A549 (cell line): ENCODE results near the gene ZC3H10. TPM values are rescaled to one million over a fixed set of nuclear protein-coding genes. Genes with fewer than 3 reads are reported as not detected.

Source experiments
- ATAC-seq, 2 experiments: fragments of 200-7000 bp in 1 of 2; fragments of >200 bp in 1 of 2; cut with Nextera tagmentation in 1 of 2; cut with Tn5 transposase in 1 of 2; 3 replicates each; pipeline versions ENCODE4 v1.8.0 to v1.9.1; 2018 to 2020; ENCODE audit warnings: mild to moderate bottlenecking in 1 of 2, moderate library complexity in 1 of 2
- CTCF ChIA-PET: fragments of 300-600 bp; sonication (Branson Sonifier 250); formaldehyde crosslinking; extraction: SDS; loops from one replicate; lab custom pipeline; 2021; ENCODE audit warnings: antibody characterized with exemption, inconsistent platforms; lab: Yijun Ruan, JAX
- POLR2A ChIA-PET: fragments of 350-600 bp; formaldehyde crosslinking; extraction: SDS; loops from one replicate; lab custom pipeline; 2021; ENCODE audit warnings: antibody characterized with exemption, inconsistent platforms; lab: Yijun Ruan, JAX
- DNase-seq, 2 experiments: peaks; one replicate each; pipeline versions ENCODE4 v3.0.0 to v3.0.0-alpha.2; 2011 to 2016; ENCODE audit warnings: low read depth in 1 of 2, low spot score in 1 of 2
- FAIRE-seq: peaks from 2 replicates; lab custom pipeline; 2011; peaks lifted over from hg19 to GRCh38; lab: Jason Lieb, UNC
- H3K27ac ChIP-seq, 2 experiments: fragments of >200 bp; sonication (Bioruptor Twin); formaldehyde crosslinking; 3 replicates each; pipeline ENCODE4 v1.5.1; 2016 to 2017
- H3K4me1 ChIP-seq: fragments of >200 bp; sonication (Bioruptor Twin); formaldehyde crosslinking; 3 replicates; pipeline ENCODE4 v1.6.1; 2016
- H3K4me2 ChIP-seq: fragments of >200 bp; sonication (Bioruptor Twin); formaldehyde crosslinking; 3 replicates; pipeline ENCODE4 v1.6.1; 2016
- H3K4me3 ChIP-seq: fragments of >200 bp; sonication (Bioruptor Twin); formaldehyde crosslinking; 3 replicates; pipeline ENCODE4 v1.5.1; 2016
- H3K9me3 ChIP-seq: fragments of >200 bp; sonication (Bioruptor Twin); formaldehyde crosslinking; 3 replicates; pipeline ENCODE4 v1.6.1; 2016
- ESRRA ChIP-seq: fragments of 150-350 bp; IDR thresholded peaks from 2 replicates; pipeline ENCODE4 v1.6.1; 2014; ENCODE audit warnings: mild to moderate bottlenecking, low read length, borderline replicate concordance
- FOSL2 ChIP-seq, 2 experiments: fragments of 450-650 bp in 1 of 2; fragments of >200 bp in 1 of 2; sonication (Bioruptor Twin) in 1 of 2; formaldehyde crosslinking; IDR thresholded peaks; 2 replicates each; pipeline versions ENCODE4 v1.5.0 to v1.6.1; 2016 to 2020; ENCODE audit warnings: mild to moderate bottlenecking in 1 of 2, moderate library complexity in 1 of 2
- GATA3 ChIP-seq: IDR thresholded peaks from 2 replicates; pipeline ENCODE4 v1.6.1; 2012; ENCODE audit warnings: borderline replicate concordance
- HOXB5 ChIP-seq: fragments of 250-450 bp; sonication (Bioruptor Pico); IDR thresholded peaks from 2 replicates; pipeline ENCODE4 v1.5.0; 2020; ENCODE audit warnings: mild to moderate bottlenecking, moderate library complexity
- KDM1A ChIP-seq: fragments of 200-600 bp; sonication (generic); IDR thresholded peaks from 2 replicates; pipeline ENCODE4 v1.6.1; 2016; ENCODE audit warnings: low read depth, mild to moderate bottlenecking
- MAX ChIP-seq: IDR thresholded peaks from 2 replicates; pipeline ENCODE4 v1.6.1; 2012
- MAZ ChIP-seq: fragments of 150-350 bp; IDR thresholded peaks from 2 replicates; pipeline ENCODE4 v1.6.1; 2014; ENCODE audit warnings: antibody characterized with exemption, low read depth, low read length, borderline replicate concordance
- NPAS2 ChIP-seq: fragments of 250-450 bp; sonication (Bioruptor Pico); IDR thresholded peaks from 2 replicates; pipeline ENCODE4 v1.8.0; 2022; ENCODE audit warnings: mild to moderate bottlenecking, moderate library complexity, borderline replicate concordance
- POLR2A ChIP-seq: IDR thresholded peaks from 2 replicates; pipeline ENCODE4 v1.6.1; 2012; ENCODE audit warnings: mild to moderate bottlenecking, low read length
- POLR2AphosphoS2 ChIP-seq: conservative IDR thresholded peaks from 2 replicates; pipeline ENCODE4 v1.6.1; 2012; ENCODE audit warnings: low read length, improper control_type of control experiment, inconsistent platforms
- RCOR1 ChIP-seq: fragments of 150-350 bp; IDR thresholded peaks from 2 replicates; pipeline ENCODE4 v1.6.1; 2014; ENCODE audit warnings: antibody characterized with exemption, low read length, low read depth
- ZFP36 ChIP-seq: fragments of 450-650 bp; IDR thresholded peaks from 2 replicates; pipeline ENCODE4 v1.6.1; 2014; ENCODE audit warnings: borderline replicate concordance; ENCODE audit not compliant: partially characterized antibody
- ZSCAN20 ChIP-seq: fragments of 250-450 bp; sonication (Bioruptor Pico); IDR thresholded peaks from 2 replicates; pipeline ENCODE4 v1.8.0; 2022; ENCODE audit warnings: mild to moderate bottlenecking, moderate library complexity
- WGBS: methylation state at CpG from one replicate; pipeline ENCODE4 v1.1.6; 2017; ENCODE audit errors: missing lambda C conversion rate; 5-methylcytosine and 5-hydroxymethylcytosine counted together
- polyA plus RNA-seq, 4 experiments: library from polyadenylated mRNA; depleted of rRNA in 3 of 4; stranded (reverse); fragments of >200 nt; fragmentation: RNase III in 1 of 4; extraction: RNeasy Plus Mini Kit Qiagen cat#74134 plus additional on column Dnase treatment in 1 of 4; gene quantifications; 2 replicates in 3 of 4; 3 replicates in 1 of 4; pipeline ENCODE4 v1.2.3, GENCODE V29; 2011 to 2017
- TF ChIP-seq, protein P1 (sequence below): fragments of 450-650 bp; IDR thresholded peaks from 2 replicates; pipeline ENCODE4 v1.6.1; 2014; ENCODE audit warnings: antibody characterized with exemption

Gene ZC3H10
- polyA plus RNA-seq, 2 of the 4 experiments (the other 2 are of a cell fraction), result 2.1 to 3.2 TPM

GRCh38 chr12:56079723-56080555 is 38.1 kb upstream of the ZC3H10 start, which contains the start of gene ERBB3:
Gene ERBB3, plus strand, starts transcription at chr12:56080165. Its CDS starts 136 bp downstream, at chr12:56080301.
- ChIA-PET CTCF (interaction anchor here (0.5 to 2.7 kb wide), 30 partner anchors 10 to 342 kb away, joined by 3 to 20 read pairs (median 6); partner anchors contain the start of genes PA2G4 and ZC3H10), POLR2A (interaction anchor here (0.6 to 3.3 kb wide), 6 partner anchors 22 to 38 kb away, joined by 3 to 33 read pairs (median 10); partner anchors contain the start of genes PA2G4, RPL41 and ZC3H10)
- 0 out of 2 replicates have a peak, but pooled peaks have one; percentile 22 for TF ChIP-seq MAZ
- TF ChIP-seq HOXB5 (CRISPR knock-in tag), result 0 out of 2 replicates have a peak, but pooled peaks have one; percentile 53
- peak; percentile 87 for TF ChIP-seq MAX
- TF ChIP-seq FOSL2 (IDR thresholded peaks at IDR 0.05), result peak; percentile 57
- TF ChIP-seq FOSL2 (CRISPR knock-in tag; IDR thresholded peaks at IDR 0.05), result peak; percentile 97
- TF ChIP-seq POLR2A, result 0 out of 2 replicates have a peak, but pooled peaks have one; percentile 12
- TF ChIP-seq KDM1A, result no peak
- Histone ChIP-seq H3K27ac (peak within 1 kb of the TSS; percentile 87 to 96), H3K4me2 (peak within 1 kb of the TSS; percentile 94), H3K9me3 (no peaks in the 10 kb centered on the region), H3K4me1 (peaks cover 30% of the 10 kb centered on the region), H3K4me3 (peak within 1 kb of the TSS; percentile 73)
- no peak for FAIRE-seq
- peak; percentile 80 to 81 for ATAC-seq
- WGBS, result 4% methylated on average over 24 of the region's 59 CpGs
- peak; percentile 80 to 86 for DNase-seq

GRCh38 chr12:56080556-56081138 is 37.4 kb upstream of the ZC3H10 start:
- ChIA-PET POLR2A (interaction anchor here (2.7 to 3.3 kb wide), 2 partner anchors 23 to 37 kb away, joined by 13 to 19 read pairs; partner anchors contain the start of genes PA2G4, RPL41 and ZC3H10), CTCF (interaction anchor here (0.7 to 2.7 kb wide), 9 partner anchors 15 to 342 kb away, joined by 3 to 13 read pairs (median 4); partner anchors contain the start of gene ZC3H10)
- Histone ChIP-seq H3K4me2 (peak overlapping the region; percentile 94), H3K27ac (peak overlapping the region; percentile 63 to 96; a peak in 4 of 6 replicates), H3K4me1 (peaks cover 30% of the 10 kb centered on the region), H3K4me3 (peak overlapping the region; percentile 73), H3K9me3 (no peaks in the 10 kb centered on the region)
- ATAC-seq (no peak), DNase-seq (peak in 1 of 2 experiments; percentile 50), FAIRE-seq (no peak)
- TF ChIP-seq ESRRA, result 0 out of 2 replicates have a peak, but pooled peaks have one; percentile 13
- no peak for TF ChIP-seq ZFP36
- 67% methylated on average over 13 of the region's 20 CpGs for WGBS

GRCh38 chr12:56081393-56082347 is 36.4 kb upstream of the ZC3H10 start:
- peak overlapping the region; percentile 94 for H3K4me2 ChIP-seq
- H3K4me3 ChIP-seq, result 0 out of 3 replicates have a peak overlapping the region, but pooled peaks have one; percentile 8
- peak in 1 of 2 experiments; percentile 30 for DNase-seq
- POLR2A ChIA-PET, result interaction anchor here (3.3 kb wide), 1 partner anchor 22 kb away, joined by 13 read pairs; the partner anchor contains the start of gene PA2G4
- H3K4me1 ChIP-seq, result peaks cover 30% of the 10 kb centered on the region
- WGBS, result 38% methylated on average over 6 of the region's 6 CpGs
- no peak for ATAC-seq
- TF ChIP-seq POLR2AphosphoS2 (no peak), MAZ (no peak), NPAS2 (no peak), ZSCAN20 (CRISPR knock-in tag) (no peak), GATA3 (no peak), POLR2A (no peak), RCOR1 (no peak)
- TF ChIP-seq, protein P1, sequence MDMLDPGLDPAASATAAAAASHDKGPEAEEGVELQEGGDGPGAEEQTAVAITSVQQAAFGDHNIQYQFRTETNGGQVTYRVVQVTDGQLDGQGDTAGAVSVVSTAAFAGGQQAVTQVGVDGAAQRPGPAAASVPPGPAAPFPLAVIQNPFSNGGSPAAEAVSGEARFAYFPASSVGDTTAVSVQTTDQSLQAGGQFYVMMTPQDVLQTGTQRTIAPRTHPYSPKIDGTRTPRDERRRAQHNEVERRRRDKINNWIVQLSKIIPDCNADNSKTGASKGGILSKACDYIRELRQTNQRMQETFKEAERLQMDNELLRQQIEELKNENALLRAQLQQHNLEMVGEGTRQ, result no peak
- TF ChIP-seq, all 56 proteins: peak for 0
- no peak for FAIRE-seq
- CTCF ChIA-PET, result interaction anchor here (0.5 to 2.7 kb wide), 11 partner anchors 14 to 492 kb away, joined by 3 to 13 read pairs (median 4); partner anchors contain the start of genes PA2G4 and ZC3H10
- no peaks in the 10 kb centered on the region for H3K9me3 ChIP-seq
- peak overlapping the region; percentile 62 to 66 for H3K27ac ChIP-seq
